Activated CD8-positive, alpha-beta memory T cell treated with anti-CD3 and anti-CD28 coated beads, Interleukin-2, amount 50 U/mL, for 1 hour (primary cell): ENCODE data around the gene AMIGO1.

Experiments
- DNase-seq: peaks from one replicate; pipeline ENCODE4 v3.0.0-alpha.2; 2020; ENCODE audit errors: extremely low read depth

AMIGO1 gene

GRCh38 chr1:109509176-109510134 is at the start of gene AMIGO1:
AMIGO1 (minus strand) TSS chr1:109509727; CDS start chr1:109508912, 815 bp downstream.
- DNase-seq = no peak

GRCh38 chr1:109557520-109557919 is 48.0 kb upstream of the AMIGO1 start:
- no peak for DNase-seq

GRCh38 chr1:109556563-109556962 is 47.0 kb upstream of the AMIGO1 start:
- no peak for DNase-seq

- peak; percentile 87 for DNase-seq
These were observed 39.1 kb upstream of the AMIGO1 start, which contains the start of gene GNAI3 for GRCh38 chr1:109548321-109549267. GNAI3 (plus strand) TSS chr1:109548615; CDS start chr1:109548721, 106 bp downstream.

- DNase-seq = no peak
These were observed 38.2 kb upstream of the AMIGO1 start for GRCh38 chr1:109547463-109548320.

GRCh38 chr1:109546311-109547109 is 37.0 kb upstream of the AMIGO1 start:
- peak; percentile 82 for DNase-seq

GRCh38 chr1:109543988-109544735 is 34.6 kb upstream of the AMIGO1 start:
- no peak for DNase-seq

- DNase-seq = no peak
These were observed 33.9 kb upstream of the AMIGO1 start for GRCh38 chr1:109543283-109543987.

DNA sequence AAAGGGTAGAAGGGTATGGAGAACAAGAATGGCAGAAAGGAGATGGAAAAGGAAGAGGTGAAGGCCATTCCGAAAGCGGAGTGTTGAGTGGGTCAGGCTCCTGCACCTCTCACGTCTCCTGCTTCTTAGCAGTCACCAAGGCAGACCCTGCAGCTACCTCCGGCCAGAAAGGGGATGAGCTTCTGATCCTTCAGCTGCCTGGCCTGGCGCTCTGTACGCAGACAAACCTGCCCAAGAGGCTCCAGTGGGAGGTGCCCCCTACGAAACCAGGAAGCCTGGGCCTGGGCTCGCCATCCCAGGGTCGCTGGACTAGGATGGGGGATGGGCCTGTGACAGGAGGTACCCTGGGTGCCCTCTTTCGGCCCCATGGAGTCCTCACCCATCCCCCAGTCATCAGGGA is 33.1 kb upstream of the AMIGO1 start:
- DNase-seq = no peak

DNA sequence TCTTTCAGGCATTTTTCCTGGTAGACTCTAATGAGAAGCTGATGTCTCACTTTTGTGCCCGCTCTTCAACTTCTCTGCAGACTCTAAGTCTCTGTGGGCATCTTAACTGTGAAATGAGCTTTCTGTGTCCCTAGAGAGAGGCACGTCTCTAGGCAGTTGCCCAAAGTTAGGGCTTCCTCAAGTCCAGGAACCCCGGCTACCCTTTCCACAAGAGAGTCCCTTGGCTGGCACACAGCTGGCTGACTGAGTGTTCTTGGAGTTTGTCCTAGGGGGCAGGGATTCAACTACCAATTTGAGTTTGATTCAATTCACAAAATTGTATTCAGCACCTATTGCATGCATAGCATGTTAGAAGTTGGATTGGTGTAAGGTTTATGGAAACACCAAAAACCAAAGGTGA is 31.6 kb upstream of the AMIGO1 start:
- no peak for DNase-seq

DNA sequence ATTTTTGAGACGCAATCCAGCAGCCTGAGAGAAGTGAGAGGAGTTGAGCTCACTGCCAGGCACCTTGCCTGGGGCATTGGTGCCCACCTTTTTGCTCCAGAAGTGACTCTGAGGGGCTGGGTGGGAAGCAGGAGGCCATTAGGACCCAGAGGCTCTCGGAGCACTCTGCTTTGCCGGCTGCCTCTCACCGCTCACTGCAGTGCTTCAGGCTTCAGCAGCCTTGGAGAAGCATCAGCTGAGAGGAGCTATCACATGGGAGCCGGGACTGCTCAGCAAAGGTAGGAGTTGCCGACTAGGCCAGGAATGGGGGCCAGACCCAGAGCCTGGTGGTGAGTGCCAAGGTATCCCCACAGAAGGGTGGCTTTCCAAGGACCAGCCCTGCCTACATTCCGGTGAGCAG is 30.1 kb upstream of the AMIGO1 start, which contains the start of gene GPR61:
GPR61 (plus strand) TSS at position 197 of the 400 bp plus-strand sequence. CDS start 3,151 bp downstream, outside the sequence.
- DNase-seq = no peak

GRCh38 chr1:109538827-109539555 is 29.5 kb upstream of the AMIGO1 start:
- DNase-seq = no peak

- DNase-seq = no peak
These were observed 28.1 kb upstream of the AMIGO1 start for GRCh38 chr1:109537450-109538178.

GRCh38 chr1:109535971-109536491 is 26.5 kb upstream of the AMIGO1 start:
- DNase-seq = no peak

GRCh38 chr1:109535481-109535880 is 26.0 kb upstream of the AMIGO1 start:
- DNase-seq = no peak

GRCh38 chr1:109534307-109534858 is 24.9 kb upstream of the AMIGO1 start:
- no peak for DNase-seq
